CD4-positive, alpha-beta T cell (primary cell): ENCODE results near the gene OR51E2. TPM values are rescaled to one million over a fixed set of nuclear protein-coding genes. Genes with fewer than 3 reads are reported as not detected.

Experiments used
- ATAC-seq: fragments of 200-7000 bp; cut with Tn5 transposase; one replicate; pipeline ENCODE4 v1.10.0; 2022; ENCODE audit warnings: mild to moderate bottlenecking; ENCODE audit not compliant: poor library complexity
- CTCF ChIA-PET: fragments of 350-600 bp; sonication (Branson Sonifier 250); formaldehyde crosslinking; loops from one replicate; lab custom pipeline; 2021; ENCODE audit warnings: antibody characterized with exemption, inconsistent platforms; lab: Charles Lee
- POLR2A ChIA-PET: fragments of 350-600 bp; sonication (Branson Sonifier 250); formaldehyde crosslinking; loops from one replicate; lab custom pipeline; 2021; ENCODE audit warnings: antibody characterized with exemption, inconsistent platforms; lab: Charles Lee
- DNase-seq, 14 experiments: peaks; one replicate each; pipeline ENCODE4 v3.0.0-alpha.2; 2013 to 2020; ENCODE audit warnings: mixed read lengths in 2 of 14
- H3K27ac ChIP-seq, 2 donors: one replicate each; pipeline versions ENCODE4 v1.5.1 to v1.7.0; 2013; ENCODE audit warnings: low read length in 2 of 2, low read depth in 1 of 2, mild to moderate bottlenecking in 1 of 2
- H3K27me3 ChIP-seq, 2 experiments: 1 replicate in 1 of 2; 2 replicates in 1 of 2; pipeline versions ENCODE4 v1.6.1 to v1.7.0; 2013; ENCODE audit warnings: low read length in 2 of 2, control low read depth in 1 of 2, mild to moderate bottlenecking in 1 of 2, moderate library complexity in 1 of 2; ENCODE audit not compliant: insufficient read depth in 2 of 2, control insufficient read depth in 1 of 2
- H3K36me3 ChIP-seq: one replicate; pipeline ENCODE4 v1.6.1; 2013; ENCODE audit warnings: low read length, control low read depth; ENCODE audit not compliant: insufficient read depth
- H3K4me1 ChIP-seq: one replicate; pipeline ENCODE4 v1.6.1; 2013; ENCODE audit warnings: low read length, control low read depth; ENCODE audit not compliant: insufficient read depth
- H3K4me3 ChIP-seq: one replicate; pipeline ENCODE4 v1.5.1; 2013; ENCODE audit warnings: mild to moderate bottlenecking, low read length, moderate library complexity
- H3K9me3 ChIP-seq, 2 experiments: 1 replicate in 1 of 2; 2 replicates in 1 of 2; pipeline versions ENCODE4 v1.6.1 to v1.7.0; 2013; ENCODE audit warnings: low read length in 2 of 2, mild to moderate bottlenecking in 2 of 2, control low read depth in 1 of 2, moderate library complexity in 1 of 2; ENCODE audit not compliant: control insufficient read depth in 1 of 2, insufficient read depth in 1 of 2
- H3K27ac Mint-ChIP-seq: one replicate; pipeline ENCODE4 v1.8.0; 2020; ENCODE audit warnings: mixed read lengths
- H3K27me3 Mint-ChIP-seq: one replicate; pipeline ENCODE4 v1.8.0; 2021; ENCODE audit warnings: mixed read lengths
- H3K36me3 Mint-ChIP-seq: one replicate; pipeline ENCODE4 v1.8.0; 2021; ENCODE audit warnings: low read depth, mixed read lengths
- H3K4me1 Mint-ChIP-seq: one replicate; pipeline ENCODE4 v1.8.0; 2021; ENCODE audit warnings: low read depth, mixed read lengths
- H3K4me3 Mint-ChIP-seq: one replicate; pipeline ENCODE4 v1.8.0; 2020; ENCODE audit warnings: mild to moderate bottlenecking, mixed read lengths
- H3K9me3 Mint-ChIP-seq: one replicate; pipeline ENCODE4 v1.8.0; 2020; ENCODE audit warnings: mixed read lengths
- CTCF ChIP-seq: fragments of 200-600 bp; IDR thresholded peaks from one replicate; pipeline ENCODE4 v1.8.0; 2022; ENCODE audit warnings: antibody characterized with exemption, mild to moderate bottlenecking
- intact Hi-C, 2 experiments: fragments of 100-400 bp; cut with DNase I in 1 of 2; cut with micrococcal nuclease in 1 of 2; formaldehyde crosslinking; loops; one replicate each; pipeline versions ENCODE4 v1.15.1 to v1.9.0; 2023 to 2025; cut with DNase I, micrococcal nuclease
- total RNA-seq, 174 experiments: library from RNA in 2 of 174; stranded (reverse) in 2 of 174; gene quantifications; one replicate each; pipeline ENCODE4 v1.2.3 and lab custom pipeline; 2021 to 2026

The OR51E2 gene
- total RNA-seq, 2 experiments from 2014 or later: not detected

GRCh38 chr11:4714300-4714699, 16.6 kb upstream of the OR51E2 start:
- POLR2A ChIA-PET: no interaction called here
- peaks cover 19% of the 10 kb centered on the region for H3K27me3 Mint-ChIP-seq
- H3K4me3 ChIP-seq: no peak overlapping the region
- TF ChIP-seq CTCF: no peak
- H3K36me3 ChIP-seq: no peaks in the 10 kb centered on the region
- no peak overlapping the region for H3K27ac ChIP-seq
- no peaks in the 10 kb centered on the region for H3K27me3 ChIP-seq
- no peaks in the 10 kb centered on the region for H3K9me3 ChIP-seq
- CTCF ChIA-PET: no interaction called here
- no peaks in the 10 kb centered on the region for H3K36me3 Mint-ChIP-seq
- H3K9me3 Mint-ChIP-seq: no peaks in the 10 kb centered on the region
- no peaks in the 10 kb centered on the region for H3K4me1 Mint-ChIP-seq
- no peak overlapping the region for H3K4me3 Mint-ChIP-seq
- H3K4me1 ChIP-seq: no peaks in the 10 kb centered on the region
- DNase-seq (no peak), ATAC-seq (no peak)
- no peak overlapping the region for H3K27ac Mint-ChIP-seq
- intact Hi-C loops: no loop called here

GRCh38 chr11:4713241-4713640, 15.6 kb upstream of the OR51E2 start:
- no peaks in the 10 kb centered on the region for H3K9me3 ChIP-seq
- intact Hi-C loops: no loop called here
- TF ChIP-seq CTCF: no peak
- Mint-ChIP-seq H3K27ac (no peak overlapping the region), H3K9me3 (no peaks in the 10 kb centered on the region), H3K36me3 (no peaks in the 10 kb centered on the region), H3K4me1 (no peaks in the 10 kb centered on the region), H3K4me3 (no peak overlapping the region), H3K27me3 (peaks cover 16% of the 10 kb centered on the region)
- no peak overlapping the region for H3K27ac ChIP-seq
- H3K4me1 ChIP-seq: no peaks in the 10 kb centered on the region
- POLR2A ChIA-PET: no interaction called here
- ATAC-seq (no peak), DNase-seq (no peak)
- no peak overlapping the region for H3K4me3 ChIP-seq
- CTCF ChIA-PET: interaction anchor here (1.0 kb wide), 1 partner anchor 177 kb away, joined by 3 read pairs; no protein-coding TSS in a partner anchor
- no peaks in the 10 kb centered on the region for H3K27me3 ChIP-seq
- no peaks in the 10 kb centered on the region for H3K36me3 ChIP-seq

GRCh38 chr11:4704790-4705334, 7.2 kb upstream of the OR51E2 start:
- ATAC-seq (no peak), DNase-seq (no peak)
- intact Hi-C loops: no loop called here
- H3K27me3 Mint-ChIP-seq: peaks cover 15% of the 10 kb centered on the region
- no peaks in the 10 kb centered on the region for H3K9me3 Mint-ChIP-seq
- no peaks in the 10 kb centered on the region for H3K36me3 ChIP-seq
- no peak overlapping the region for H3K4me3 ChIP-seq
- no peaks in the 10 kb centered on the region for H3K36me3 Mint-ChIP-seq
- H3K4me1 ChIP-seq: no peaks in the 10 kb centered on the region
- H3K4me3 Mint-ChIP-seq: no peak overlapping the region
- no peak for TF ChIP-seq CTCF
- H3K9me3 ChIP-seq: no peaks in the 10 kb centered on the region
- no peaks in the 10 kb centered on the region for H3K4me1 Mint-ChIP-seq
- ChIA-PET POLR2A (no interaction called here), CTCF (no interaction called here)
- H3K27ac ChIP-seq: no peak overlapping the region
- H3K27me3 ChIP-seq: no peaks in the 10 kb centered on the region
- no peak overlapping the region for H3K27ac Mint-ChIP-seq
